ENCODE data around the gene TEX22.

- TF ChIP-seq EZH2 (IDR thresholded peaks at IDR 0.05; ENCODE audit: borderline replicate concordance, insufficient read depth, low read depth, low read length, poor library complexity, severe bottlenecking) (no peak), CTCF (IDR thresholded peaks at IDR 0.05) (no peak)
Observed at GRCh38 chr14:105394714-105395537, 3.4 kb upstream of the TEX22 start.
